ENCODE measurements around the gene STYXL2.

DNA sequence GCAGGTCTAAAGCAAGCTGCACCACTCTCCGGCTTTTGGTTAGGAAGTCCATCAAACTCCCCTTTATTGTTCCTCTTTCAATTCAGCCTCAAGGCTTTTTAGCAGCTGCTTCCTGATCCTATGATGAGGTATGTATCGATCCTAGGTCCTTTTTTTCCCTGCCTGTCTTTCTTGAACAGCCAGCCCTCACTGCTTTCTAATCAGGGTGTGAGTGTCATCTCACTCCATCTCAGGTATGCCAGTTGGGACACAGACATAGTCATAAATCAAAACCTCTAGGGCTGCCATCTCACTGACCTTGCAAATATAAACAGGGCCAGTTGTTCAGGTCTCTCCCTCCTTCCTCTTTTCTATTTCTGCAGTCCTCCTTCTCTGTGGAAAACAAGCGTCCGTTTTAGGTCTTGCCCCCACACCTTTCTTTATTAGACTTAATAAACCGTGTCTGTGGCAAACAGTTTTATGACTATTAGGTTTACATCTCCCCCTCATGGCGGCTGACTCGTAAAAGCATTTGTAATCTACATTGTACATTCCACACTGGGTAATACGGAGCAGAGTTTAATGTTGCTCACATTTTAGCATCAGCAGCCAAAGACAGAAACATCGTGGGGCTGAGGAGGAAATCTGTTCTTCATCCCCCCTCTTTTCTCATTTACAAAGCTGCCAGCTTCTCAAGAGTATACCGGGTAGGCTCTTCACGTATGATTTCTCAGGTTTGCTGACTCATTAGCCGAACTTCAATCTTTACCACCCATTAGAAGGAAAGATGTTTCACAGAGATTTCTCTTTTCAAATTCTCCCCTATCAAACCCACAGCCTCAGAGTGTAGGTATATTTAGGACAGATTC is 11.6 kb downstream of the STYXL2 start:
- no peak for TF ChIP-seq ZNF384 (IDR thresholded peaks at IDR 0.05)
- TF ChIP-seq FOXM1 (IDR thresholded peaks at IDR 0.05; ENCODE audit: borderline replicate concordance) = no peak
- TF ChIP-seq NFRKB (IDR thresholded peaks at IDR 0.05) = no peak
- TF ChIP-seq CTBP1 (IDR thresholded peaks at IDR 0.05; ENCODE audit: borderline replicate concordance) = no peak
- no peak for TF ChIP-seq FOXK2 (IDR thresholded peaks at IDR 0.05)
- no peak for TF ChIP-seq SUZ12 (IDR thresholded peaks at IDR 0.05)
- TF ChIP-seq, protein P1, sequence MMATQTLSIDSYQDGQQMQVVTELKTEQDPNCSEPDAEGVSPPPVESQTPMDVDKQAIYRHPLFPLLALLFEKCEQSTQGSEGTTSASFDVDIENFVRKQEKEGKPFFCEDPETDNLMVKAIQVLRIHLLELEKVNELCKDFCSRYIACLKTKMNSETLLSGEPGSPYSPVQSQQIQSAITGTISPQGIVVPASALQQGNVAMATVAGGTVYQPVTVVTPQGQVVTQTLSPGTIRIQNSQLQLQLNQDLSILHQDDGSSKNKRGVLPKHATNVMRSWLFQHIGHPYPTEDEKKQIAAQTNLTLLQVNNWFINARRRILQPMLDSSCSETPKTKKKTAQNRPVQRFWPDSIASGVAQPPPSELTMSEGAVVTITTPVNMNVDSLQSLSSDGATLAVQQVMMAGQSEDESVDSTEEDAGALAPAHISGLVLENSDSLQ (IDR thresholded peaks at IDR 0.05) = peak; percentile 86
- no peak for TF ChIP-seq LEF1 (IDR thresholded peaks at IDR 0.05; ENCODE audit: borderline replicate concordance)
- no peak for TF ChIP-seq ARNT (IDR thresholded peaks at IDR 0.05)
- no peak for TF ChIP-seq TARDBP (IDR thresholded peaks at IDR 0.05)
- TF ChIP-seq SP1 (IDR thresholded peaks at IDR 0.05) = no peak
- TF ChIP-seq ELF4 (IDR thresholded peaks at IDR 0.05) = no peak
